NB4 (cell line): ENCODE results near the gene RGS9BP.
"Not testable (repeated sequence)": the region's sequence is repeated elsewhere in the genome, so short reads cannot be mapped to it uniquely, and the experiment has no call there.

Experiments
- DNase-seq: peaks from one replicate; pipeline ENCODE4 v3.0.0; 2010; ENCODE audit warnings: low read depth
- H3K4me3 ChIP-seq: one replicate; pipeline ENCODE4 v1.5.1; 2011; ENCODE audit warnings: mild to moderate bottlenecking, low read depth, low read length, moderate library complexity
- CTCF ChIP-seq: IDR thresholded peaks from one replicate; pipeline ENCODE4 v1.5.1; 2012; ENCODE audit warnings: low read depth, low read length
- MYC ChIP-seq: IDR thresholded peaks from 2 replicates; pipeline ENCODE4 v1.6.1; 2011; ENCODE audit warnings: low read depth, low read length
- POLR2A ChIP-seq: IDR thresholded peaks from 2 replicates; pipeline ENCODE4 v1.6.1; 2011; ENCODE audit warnings: mild to moderate bottlenecking; ENCODE audit not compliant: insufficient read length; ENCODE audit errors: extremely low read depth
- TF ChIP-seq, protein P1 (sequence below): IDR thresholded peaks from 2 replicates; pipeline ENCODE4 v1.6.1; 2011; ENCODE audit warnings: low read depth, low read length

RGS9BP gene

GRCh38 chr19:32650671-32651070, 25.0 kb upstream of the RGS9BP start:
- TF ChIP-seq POLR2A = no peak
- TF ChIP-seq MYC = no peak
- TF ChIP-seq, protein P1, sequence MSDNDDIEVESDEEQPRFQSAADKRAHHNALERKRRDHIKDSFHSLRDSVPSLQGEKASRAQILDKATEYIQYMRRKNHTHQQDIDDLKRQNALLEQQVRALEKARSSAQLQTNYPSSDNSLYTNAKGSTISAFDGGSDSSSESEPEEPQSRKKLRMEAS = no peak
- TF ChIP-seq CTCF = no peak
- no peak for DNase-seq
- no peak overlapping the region for H3K4me3 ChIP-seq

- H3K4me3 ChIP-seq = no peak overlapping the region
- no peak for TF ChIP-seq POLR2A
- TF ChIP-seq CTCF = no peak
- no peak for TF ChIP-seq MYC
- TF ChIP-seq, protein P1 = no peak
- DNase-seq = no peak
These were observed 23.9 kb upstream of the RGS9BP start for GRCh38 chr19:32651729-32652140.

DNA sequence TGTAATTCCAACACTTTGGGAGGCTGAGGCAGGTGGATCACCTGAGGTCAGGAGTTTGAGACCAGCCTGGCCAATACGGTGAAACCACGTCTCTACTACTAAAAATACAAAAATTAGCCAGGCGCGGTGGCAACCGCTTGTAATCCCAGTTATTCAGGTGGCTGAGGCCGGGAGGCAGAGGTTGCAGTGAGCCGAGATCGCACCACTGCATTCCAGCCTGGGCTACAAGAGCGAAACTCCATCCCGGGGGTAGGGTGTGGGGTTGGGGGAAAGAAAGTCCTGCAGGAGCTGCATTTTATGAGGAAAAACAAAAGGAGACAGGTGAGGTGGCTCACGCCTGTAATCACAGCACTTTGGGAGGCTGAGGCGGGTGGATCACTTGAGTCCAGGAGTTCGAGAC, 23.3 kb upstream of the RGS9BP start:
- not testable (repeated sequence) for DNase-seq, H3K4me3 ChIP-seq

- no peak overlapping the region for H3K4me3 ChIP-seq
- no peak for DNase-seq
- TF ChIP-seq POLR2A (no peak), CTCF (no peak), MYC (no peak)
- TF ChIP-seq, protein P1 = no peak
These were observed 22.6 kb upstream of the RGS9BP start for GRCh38 chr19:32652894-32653598.

DNA sequence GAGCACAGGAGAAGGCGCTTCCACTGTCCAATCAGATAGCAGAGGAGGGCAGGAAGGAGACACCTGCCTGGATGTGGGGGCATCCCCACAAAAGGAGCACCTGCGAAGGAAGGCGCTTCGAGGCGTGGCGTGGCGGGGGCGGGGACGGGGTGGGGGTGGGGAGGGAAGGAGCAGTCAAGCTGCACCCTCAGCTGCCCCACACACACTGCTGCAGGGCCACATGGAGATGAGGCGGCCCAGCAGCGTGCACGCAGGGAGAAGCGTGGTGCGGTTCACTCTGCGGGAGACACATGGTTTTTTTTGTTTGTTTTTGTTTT, 22.1 kb upstream of the RGS9BP start:
- no peak for DNase-seq
- TF ChIP-seq POLR2A (no peak), MYC (no peak), CTCF (no peak)
- TF ChIP-seq, protein P1 = no peak
- no peak overlapping the region for H3K4me3 ChIP-seq

DNA sequence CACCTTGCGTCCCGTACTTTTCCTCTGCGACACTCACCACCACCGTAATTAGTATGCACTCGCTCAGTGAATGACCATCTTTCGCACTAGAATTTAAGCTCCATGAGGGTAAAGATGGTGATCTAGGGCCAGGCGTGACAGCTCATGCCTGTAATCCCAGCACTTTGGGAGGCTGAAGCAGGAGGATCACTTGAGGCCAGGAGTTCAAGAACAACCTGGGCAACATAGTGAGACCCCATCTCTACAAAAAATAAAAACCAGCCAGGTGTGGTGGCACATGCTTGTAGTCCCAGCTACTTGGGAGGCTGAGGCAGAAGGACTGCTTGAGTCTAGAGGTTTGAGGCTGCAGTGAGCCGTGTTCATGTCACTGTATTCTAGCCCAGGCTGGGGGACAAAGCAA, 19.3 kb upstream of the RGS9BP start:
- DNase-seq, H3K4me3 ChIP-seq: not testable (repeated sequence)

DNA sequence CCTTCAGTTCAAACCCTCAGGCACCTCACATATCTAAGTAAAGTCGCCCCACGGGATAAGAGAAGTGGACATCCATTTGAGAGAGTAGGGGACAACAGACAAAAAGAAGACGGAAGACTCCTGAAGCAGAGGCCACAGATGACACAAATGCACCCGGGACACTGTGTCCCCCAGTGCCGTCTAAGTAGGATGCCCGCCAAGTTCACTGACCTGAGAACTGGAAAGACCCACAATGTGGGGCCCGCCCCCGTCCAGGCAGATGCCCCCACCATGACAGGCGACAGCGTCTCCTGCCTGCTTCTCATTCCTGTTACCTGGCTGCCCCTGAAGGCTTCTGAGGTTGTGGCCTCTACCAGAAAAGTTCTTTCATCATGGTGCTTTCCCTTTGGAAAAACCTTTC, 17.6 kb upstream of the RGS9BP start:
- H3K4me3 ChIP-seq = no peak overlapping the region
- no peak for TF ChIP-seq CTCF
- TF ChIP-seq POLR2A = no peak
- TF ChIP-seq, protein P1 = no peak
- TF ChIP-seq MYC = no peak

More for the DNA sequence above, 17.6 kb upstream of the RGS9BP start:
- DNase-seq = no peak
